ENCODE measurements around the gene HSD17B1.

GRCh38 chr17:42563543-42563942, 10.8 kb downstream of the HSD17B1 start:
- TF ChIP-seq EZH2 (IDR thresholded peaks at IDR 0.05; ENCODE audit: borderline replicate concordance, low read length) (no peak), CTCF (IDR thresholded peaks at IDR 0.05; ENCODE audit: low read length) (no peak)
